MCF 10A (cell line): Measurements from ENCODE around the gene NLRP3. TPM values are rescaled to one million over a fixed set of nuclear protein-coding genes. Genes with fewer than 3 reads are reported as not detected.

Experiments used
- BruUV-seq: library from RNA; stranded (reverse); fragments of 400-500 nt; replicated peaks from 2 replicates; lab custom pipeline; 2021; lab: Mats Ljungman, UMichigan
- CTCF ChIA-PET: fragments of 300-600 bp; sonication (Branson Sonifier 250); formaldehyde crosslinking; extraction: SDS; loops from one replicate; lab custom pipeline; 2021; ENCODE audit warnings: antibody characterized with exemption, inconsistent platforms; lab: Yijun Ruan, JAX
- POLR2A ChIA-PET: fragments of 300-600, 350-650 bp; sonication (Branson Sonifier 250); formaldehyde crosslinking; extraction: SDS; loops from one replicate; lab custom pipeline; 2020; ENCODE audit warnings: antibody characterized with exemption, inconsistent platforms; lab: Yijun Ruan, JAX
- DNase-seq: peaks from one replicate; pipeline ENCODE4 v3.0.0-alpha.2; 2018; ENCODE audit not compliant: unreplicated experiment
- H3K27ac Mint-ChIP-seq: one replicate; pipeline ENCODE4 v1.8.0; 2022; ENCODE audit warnings: mild to moderate bottlenecking, low read depth, mixed read lengths; ENCODE audit not compliant: unreplicated experiment
- H3K27me3 Mint-ChIP-seq: one replicate; pipeline ENCODE4 v1.8.0; 2022; ENCODE audit warnings: mixed read lengths; ENCODE audit not compliant: insufficient read depth, unreplicated experiment
- H3K36me3 Mint-ChIP-seq: one replicate; pipeline ENCODE4 v1.8.0; 2022; ENCODE audit warnings: mild to moderate bottlenecking, moderate library complexity, mixed read lengths; ENCODE audit not compliant: insufficient read depth, unreplicated experiment
- H3K4me1 Mint-ChIP-seq: one replicate; pipeline ENCODE4 v1.8.0; 2022; ENCODE audit warnings: mixed read lengths; ENCODE audit not compliant: insufficient read depth, unreplicated experiment
- H3K4me3 Mint-ChIP-seq: one replicate; pipeline ENCODE4 v1.8.0; 2022; ENCODE audit warnings: mild to moderate bottlenecking, moderate library complexity, mixed read lengths; ENCODE audit not compliant: unreplicated experiment
- H3K9me3 Mint-ChIP-seq: one replicate; pipeline ENCODE4 v1.8.0; 2022; ENCODE audit warnings: mixed read lengths; ENCODE audit not compliant: unreplicated experiment
- CTCF ChIP-seq: fragments of 200-600 bp; IDR thresholded peaks from one replicate; pipeline ENCODE4 v1.8.0; 2022; ENCODE audit warnings: antibody characterized with exemption, mild to moderate bottlenecking; ENCODE audit not compliant: unreplicated experiment
- intact Hi-C: fragments of 100-400 bp; cut with micrococcal nuclease; formaldehyde crosslinking; loops from 2 replicates; pipeline ENCODE4 v1.14.1; 2022
- total RNA-seq: library from RNA; stranded (reverse); gene quantifications from 2 replicates; pipeline ENCODE4 v1.2.3, GENCODE V29; 2022

The NLRP3 gene
- total RNA-seq, 1 experiment from 2014 or later = 0.16 TPM

GRCh38 chr1:247444571-247444970 lies 28.6 kb downstream of the NLRP3 start:
- DNase-seq = no peak
- Mint-ChIP-seq H3K4me3 (no peak overlapping the region), H3K27me3 (no peaks in the 10 kb centered on the region), H3K9me3 (peaks cover 8% of the 10 kb centered on the region), H3K36me3 (no peaks in the 10 kb centered on the region), H3K4me1 (no peaks in the 10 kb centered on the region), H3K27ac (no peak overlapping the region)
- POLR2A ChIA-PET = interaction anchor here (0.7 kb wide), 1 partner anchor 55 kb away, joined by 4 read pairs; no protein-coding TSS in a partner anchor
- CTCF ChIA-PET = interaction anchor here (0.6 to 3.7 kb wide), 4 partner anchors 14 to 72 kb away, joined by 3 to 22 read pairs (median 4); no protein-coding TSS in a partner anchor
- BruUV-seq = no TSS peak
- TF ChIP-seq CTCF = no peak
- intact Hi-C loops = no loop called here

- no peaks in the 10 kb centered on the region for H3K36me3 Mint-ChIP-seq
- H3K9me3 Mint-ChIP-seq = peaks cover 8% of the 10 kb centered on the region
- H3K4me1 Mint-ChIP-seq = no peaks in the 10 kb centered on the region
- ChIA-PET POLR2A (no interaction called here), CTCF (interaction anchor here (0.7 to 1.0 kb wide), 2 partner anchors 56 to 379 kb away, joined by 3 read pairs; no protein-coding TSS in a partner anchor)
- no peak for DNase-seq
- TF ChIP-seq CTCF = no peak
- no peaks in the 10 kb centered on the region for H3K27me3 Mint-ChIP-seq
- H3K4me3 Mint-ChIP-seq = no peak overlapping the region
- no TSS peak for BruUV-seq
- no peak overlapping the region for H3K27ac Mint-ChIP-seq
- intact Hi-C loops = no loop called here
Observed at GRCh38 chr1:247445526-247446356, 29.8 kb downstream of the NLRP3 start.

DNA sequence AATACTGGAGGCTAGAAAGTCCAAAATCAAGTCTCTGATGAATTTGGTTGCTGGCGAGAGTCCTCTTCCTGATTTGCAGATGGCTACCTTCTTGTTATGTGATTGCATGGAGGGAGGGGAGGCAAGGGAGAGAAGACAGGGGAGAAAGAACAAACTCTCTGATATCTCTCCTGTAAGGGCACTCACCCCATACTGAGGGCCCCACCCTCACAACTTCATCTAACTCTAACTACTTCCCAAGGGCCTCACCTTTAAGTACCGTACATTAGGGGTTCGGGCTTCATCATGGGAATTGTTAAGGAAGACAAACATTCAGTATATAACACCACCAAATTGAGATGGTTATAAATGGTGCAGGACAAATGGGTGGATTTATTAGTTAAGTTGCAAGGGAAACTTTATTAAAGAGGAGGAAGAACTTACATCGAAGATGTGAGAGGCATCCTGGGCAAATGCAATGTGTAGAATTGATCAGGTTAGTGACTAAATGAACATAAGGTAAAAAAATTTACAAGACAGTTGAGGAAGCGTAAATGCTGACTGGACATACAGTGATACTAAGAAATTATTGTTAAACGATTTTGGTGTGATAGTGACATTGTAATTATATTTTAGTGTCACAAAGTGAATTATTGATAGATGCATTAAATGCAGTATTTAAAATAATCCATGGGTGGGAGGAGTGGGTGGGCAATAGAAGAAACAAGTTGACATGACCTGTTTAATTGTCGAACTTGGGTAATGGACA lies 31.4 kb downstream of the NLRP3 start:
- Mint-ChIP-seq H3K27ac (no peak overlapping the region), H3K4me1 (no peaks in the 10 kb centered on the region)

More for the DNA sequence above, 31.4 kb downstream of the NLRP3 start:
- no peak for TF ChIP-seq CTCF
- ChIA-PET CTCF (interaction anchor here (0.6 to 1.2 kb wide), 3 partner anchors 10 to 142 kb away, joined by 3 to 5 read pairs (median 4); no protein-coding TSS in a partner anchor), POLR2A (no interaction called here)
- Mint-ChIP-seq H3K4me3 (no peak overlapping the region), H3K27me3 (no peaks in the 10 kb centered on the region), H3K9me3 (peaks cover 8% of the 10 kb centered on the region), H3K36me3 (no peaks in the 10 kb centered on the region)
- intact Hi-C loops = no loop called here
- BruUV-seq = no TSS peak
- DNase-seq = no peak
